ENCODE results near the gene JAZF1. TPM values are rescaled to one million over a fixed set of nuclear protein-coding genes. Genes with fewer than 3 reads are reported as not detected.

Gene JAZF1
- total RNA-seq, 1 experiment from 2014 or later: 9.1 TPM

GRCh38 chr7:28228396-28228795 lies 47.8 kb upstream of the JAZF1 start:
- peaks cover 37 to 40% of the 10 kb centered on the region in 2 experiments for H3K4me1 Mint-ChIP-seq

More at GRCh38 chr7:28228396-28228795, 47.8 kb upstream of the JAZF1 start:
- Histone ChIP-seq H2BK12ac (ENCODE audit: insufficient read length, low read depth, low read length) (no peak overlapping the region), H3K4me1 (ENCODE audit: insufficient read depth, low read length) (peaks cover 15% of the 10 kb centered on the region; the same call in 1 of the 2 replicates), H3K4ac (ENCODE audit: low read depth, low read length) (no peak overlapping the region), H3T11ph (ENCODE audit: low read length) (no peak overlapping the region), H2AFZ (ENCODE audit: low read length) (no peak overlapping the region), H3K27me3 (ENCODE audit: insufficient read depth, low read length) (no peaks in the 10 kb centered on the region), H3K79me1 (ENCODE audit: insufficient read depth, low read depth, low read length, poor library complexity, severe bottlenecking) (no peaks in the 10 kb centered on the region), H3K18ac (ENCODE audit: insufficient read length, low read depth, low read length) (no peak overlapping the region), H3K14ac (ENCODE audit: insufficient read depth, low read length) (no peak overlapping the region), H3K23ac (ENCODE audit: insufficient read length, low read depth, low read length) (no peak overlapping the region), H2BK20ac (ENCODE audit: low read depth, low read length, poor library complexity, severe bottlenecking) (no peak overlapping the region), H2BK5ac (ENCODE audit: insufficient read length, low read length) (no peak overlapping the region), H3K27ac (ENCODE audit: insufficient read length, low read depth, low read length) (no peak overlapping the region), H4K91ac (ENCODE audit: insufficient read length, low read depth, low read length) (no peak overlapping the region), H3K23me2 (ENCODE audit: insufficient read length, low read depth, low read length, poor library complexity, severe bottlenecking) (no peaks in the 10 kb centered on the region), H2AK5ac (ENCODE audit: insufficient read length, low read length) (no peak overlapping the region), H4K20me1 (ENCODE audit: control insufficient read depth, insufficient read depth, insufficient read length) (no peaks in the 10 kb centered on the region), H4K8ac (replicated peaks; ENCODE audit: insufficient read length, low read depth, low read length) (no peak overlapping the region), H2BK15ac (ENCODE audit: low read depth, low read length) (no peak overlapping the region), H3K56ac (ENCODE audit: insufficient read length, low read depth, low read length) (no peak overlapping the region), H4K5ac (ENCODE audit: insufficient read length, low read depth, low read length) (no peak overlapping the region), H3K9me3 (ENCODE audit: control insufficient read depth, low read depth, low read length) (no peaks in the 10 kb centered on the region), H2BK120ac (ENCODE audit: low read depth, low read length, poor library complexity, severe bottlenecking) (no peak overlapping the region), H3K9ac (ENCODE audit: extremely low read depth, insufficient read length, low read length) (no peak overlapping the region), H3K4me2 (ENCODE audit: insufficient read depth, insufficient read length, low read length) (no peak overlapping the region), H3K79me2 (ENCODE audit: insufficient read depth, low read length) (no peaks in the 10 kb centered on the region)
- no peaks in the 10 kb centered on the region for H3K9me3 Mint-ChIP-seq
- no peaks in the 10 kb centered on the region; the same call in 1 of the 2 replicates for H3K27me3 Mint-ChIP-seq (ENCODE audit: low read depth)
- TF ChIP-seq, protein P1, sequence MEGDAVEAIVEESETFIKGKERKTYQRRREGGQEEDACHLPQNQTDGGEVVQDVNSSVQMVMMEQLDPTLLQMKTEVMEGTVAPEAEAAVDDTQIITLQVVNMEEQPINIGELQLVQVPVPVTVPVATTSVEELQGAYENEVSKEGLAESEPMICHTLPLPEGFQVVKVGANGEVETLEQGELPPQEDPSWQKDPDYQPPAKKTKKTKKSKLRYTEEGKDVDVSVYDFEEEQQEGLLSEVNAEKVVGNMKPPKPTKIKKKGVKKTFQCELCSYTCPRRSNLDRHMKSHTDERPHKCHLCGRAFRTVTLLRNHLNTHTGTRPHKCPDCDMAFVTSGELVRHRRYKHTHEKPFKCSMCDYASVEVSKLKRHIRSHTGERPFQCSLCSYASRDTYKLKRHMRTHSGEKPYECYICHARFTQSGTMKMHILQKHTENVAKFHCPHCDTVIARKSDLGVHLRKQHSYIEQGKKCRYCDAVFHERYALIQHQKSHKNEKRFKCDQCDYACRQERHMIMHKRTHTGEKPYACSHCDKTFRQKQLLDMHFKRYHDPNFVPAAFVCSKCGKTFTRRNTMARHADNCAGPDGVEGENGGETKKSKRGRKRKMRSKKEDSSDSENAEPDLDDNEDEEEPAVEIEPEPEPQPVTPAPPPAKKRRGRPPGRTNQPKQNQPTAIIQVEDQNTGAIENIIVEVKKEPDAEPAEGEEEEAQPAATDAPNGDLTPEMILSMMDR (conservative IDR thresholded peaks at IDR 0.05): no peak
- no peaks in the 10 kb centered on the region for H3K36me3 Mint-ChIP-seq (ENCODE audit: insufficient read depth in 1 of 3, low read depth in 3 of 3)
- no peak for DNase-seq
- no CpG with 5 or more reads among the region's 2 CpGs for WGBS (ENCODE audit: extremely low coverage, insufficient read length, low lambda C conversion rate)
- no peak overlapping the region for H3K27ac Mint-ChIP-seq
- H3K4me3 Mint-ChIP-seq: no peak overlapping the region
